ENCODE data around the gene SHISA6. TPM values are rescaled to one million over a fixed set of nuclear protein-coding genes. Genes with fewer than 3 reads are reported as not detected.

SHISA6 gene
- total RNA-seq, 1 experiment from 2014 or later: not detected

DNA sequence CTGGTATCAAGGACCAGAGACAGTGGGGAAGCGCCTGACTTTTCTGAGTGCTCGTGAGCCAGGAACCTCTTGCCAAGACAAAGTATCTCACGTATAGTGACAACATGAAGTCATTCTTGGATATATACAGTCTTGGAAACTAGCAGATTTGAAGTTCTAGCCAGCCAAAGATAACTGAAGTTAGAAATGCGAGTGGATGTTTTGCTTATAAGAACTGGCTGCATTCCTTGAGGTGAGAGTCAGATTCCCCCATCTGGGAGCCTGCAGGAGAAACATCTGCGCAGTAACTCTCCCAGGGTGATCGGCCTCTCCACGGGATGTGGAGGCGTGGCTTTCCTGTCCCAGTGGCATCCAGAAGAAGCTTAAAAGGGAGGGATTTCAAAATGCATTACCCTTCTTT is 89.8 kb downstream of the SHISA6 start:
- ChIA-PET POLR2A (no interaction called here), CTCF (no interaction called here)
- ATAC-seq: no peak
- intact Hi-C loops (cut with micrococcal nuclease; ENCODE audit: unreplicated experiment) (no loop called here), in situ Hi-C loops (cut with HindIII; ENCODE audit: low pct_unique_long_range_greater_than_20kb, low sequenced_read_pairs) (no loop called here)
- DNase-seq (ENCODE audit: low read depth, low spot score): no peak
- TF ChIP-seq REST (IDR thresholded peaks at IDR 0.05; ENCODE audit: insufficient read depth in 1 of 2, low read depth in 2 of 2, low read length in 1 of 2) (no peak), TCF7L2 (IDR thresholded peaks at IDR 0.05; ENCODE audit: low read depth, low read length) (no peak), CTCF (IDR thresholded peaks at IDR 0.05) (no peak), POLR2AphosphoS5 (IDR thresholded peaks at IDR 0.05; ENCODE audit: low read depth, low read length) (no peak), SIN3A (IDR thresholded peaks at IDR 0.05; ENCODE audit: borderline replicate concordance, insufficient read depth, low read depth, low read length) (no peak)
- Histone ChIP-seq H3K27ac (ENCODE audit: low read length) (no peak overlapping the region), H3K4me1 (ENCODE audit: control insufficient read depth, insufficient read depth, low read length) (no peaks in the 10 kb centered on the region), H3K27me3 (ENCODE audit: control insufficient read depth, insufficient read depth, low read length) (no peaks in the 10 kb centered on the region), H3K36me3 (ENCODE audit: control insufficient read depth, insufficient read depth, low read length) (no peaks in the 10 kb centered on the region), H3K9me3 (ENCODE audit: control insufficient read depth, insufficient read depth, low read depth, low read length) (no peaks in the 10 kb centered on the region), H3K4me3 (ENCODE audit: low read depth in 2 of 2, low read length in 2 of 2) (no peak overlapping the region)
- no TSS peak for BruUV-seq (replicated peaks)

DNA sequence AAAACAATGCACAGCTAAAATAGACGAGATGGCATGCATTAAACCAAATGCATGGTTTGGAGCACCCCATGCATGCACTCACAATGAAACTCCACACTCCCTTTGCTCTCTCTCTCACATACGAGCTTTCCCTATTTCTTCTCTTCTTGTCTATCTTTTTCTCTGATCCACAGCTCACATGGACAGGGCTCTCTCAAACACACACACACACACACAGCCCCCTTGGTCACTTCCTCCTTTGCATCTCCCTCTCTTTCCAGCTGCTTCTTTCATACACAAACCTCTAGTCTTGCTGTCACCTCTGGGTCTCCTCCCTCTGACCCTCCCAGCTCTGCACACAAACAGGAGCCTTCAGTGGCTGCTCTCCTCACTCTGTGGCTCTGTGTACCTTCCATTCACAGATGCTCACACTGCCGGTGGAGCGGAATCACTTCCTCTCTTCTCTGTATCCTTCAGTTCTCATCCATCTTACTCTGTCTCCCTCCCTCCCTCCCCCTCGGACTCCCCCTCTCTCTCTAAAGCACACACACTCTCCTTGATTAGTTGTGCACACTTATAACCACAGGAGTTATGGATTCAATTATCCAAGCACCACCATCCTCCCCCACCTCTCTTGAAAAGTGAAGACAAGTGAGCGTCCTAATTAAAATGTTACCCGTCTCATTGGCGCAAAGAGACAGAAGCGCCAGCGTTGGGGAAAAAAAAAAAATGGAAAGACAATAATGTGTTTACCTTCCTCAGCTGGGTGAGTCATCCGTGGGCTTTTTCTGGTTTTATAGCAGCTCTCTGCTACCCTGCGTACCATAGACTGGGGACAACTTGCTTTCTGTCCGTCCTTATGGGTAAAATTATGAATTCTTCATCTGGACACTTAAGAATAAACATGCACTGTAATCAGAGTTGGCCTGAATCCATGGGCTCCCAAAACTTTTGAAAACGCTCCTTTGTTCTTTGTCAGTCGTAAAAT is 90.8 kb downstream of the SHISA6 start:
- no peak for ATAC-seq
- intact Hi-C loops (cut with micrococcal nuclease; ENCODE audit: unreplicated experiment): no loop called here
- BruUV-seq (replicated peaks): no TSS peak
- POLR2A ChIA-PET: no interaction called here
- no peaks in the 10 kb centered on the region for H3K27me3 ChIP-seq (ENCODE audit: control insufficient read depth, insufficient read depth, low read length)
- H3K27ac ChIP-seq (ENCODE audit: low read length): no peak overlapping the region
- CTCF ChIA-PET: no interaction called here
- in situ Hi-C loops (cut with HindIII; ENCODE audit: low pct_unique_long_range_greater_than_20kb, low sequenced_read_pairs): no loop called here
- no peaks in the 10 kb centered on the region for H3K36me3 ChIP-seq (ENCODE audit: control insufficient read depth, insufficient read depth, low read length)
- TF ChIP-seq REST (IDR thresholded peaks at IDR 0.05; ENCODE audit: insufficient read depth in 1 of 2, low read depth in 2 of 2, low read length in 1 of 2) (no peak), TCF7L2 (IDR thresholded peaks at IDR 0.05; ENCODE audit: low read depth, low read length) (no peak), SIN3A (IDR thresholded peaks at IDR 0.05; ENCODE audit: borderline replicate concordance, insufficient read depth, low read depth, low read length) (no peak), CTCF (IDR thresholded peaks at IDR 0.05) (no peak), POLR2AphosphoS5 (IDR thresholded peaks at IDR 0.05; ENCODE audit: low read depth, low read length) (no peak)
- H3K9me3 ChIP-seq (ENCODE audit: control insufficient read depth, insufficient read depth, low read depth, low read length): no peaks in the 10 kb centered on the region
- no peak for DNase-seq (ENCODE audit: low read depth, low spot score)
- no peaks in the 10 kb centered on the region for H3K4me1 ChIP-seq (ENCODE audit: control insufficient read depth, insufficient read depth, low read length)
- no peak overlapping the region for H3K4me3 ChIP-seq (ENCODE audit: low read depth in 2 of 2, low read length in 2 of 2)

Data from Panc1 (cell line).